H9 (cell line): ENCODE results near the gene TMEM208. TPM values are rescaled to one million over a fixed set of nuclear protein-coding genes. Genes with fewer than 3 reads are reported as not detected.

Experiments used
- DNase-seq: peaks from one replicate; pipeline ENCODE4 v3.0.0-alpha.2; 2017
- H2AFZ ChIP-seq: one replicate; pipeline ENCODE4 v1.6.1; 2013; ENCODE audit warnings: mild to moderate bottlenecking, low read length, control low read depth, moderate library complexity
- H2AK5ac ChIP-seq: 2 replicates; pipeline ENCODE4 v1.6.1; 2013; ENCODE audit warnings: low read length, control low read depth, mixed read lengths; ENCODE audit not compliant: insufficient read length
- H2BK120ac ChIP-seq: one replicate; pipeline ENCODE4 v1.6.1; 2013; ENCODE audit warnings: low read depth, mild to moderate bottlenecking, low read length, control low read depth, inconsistent platforms; ENCODE audit not compliant: poor library complexity, severe bottlenecking
- H2BK12ac ChIP-seq: 2 replicates; pipeline ENCODE4 v1.6.1; 2013; ENCODE audit warnings: low read length, control low read depth, mixed read lengths, low read depth; ENCODE audit not compliant: insufficient read length
- H2BK15ac ChIP-seq: 2 replicates; pipeline ENCODE4 v1.6.1; 2013; ENCODE audit warnings: low read depth, low read length, control low read depth
- H2BK20ac ChIP-seq: one replicate; pipeline ENCODE4 v1.6.1; 2013; ENCODE audit warnings: low read depth, mild to moderate bottlenecking, low read length, control low read depth, inconsistent platforms; ENCODE audit not compliant: poor library complexity, severe bottlenecking
- H2BK5ac ChIP-seq: 2 replicates; pipeline ENCODE4 v1.6.1; 2013; ENCODE audit warnings: low read length, control low read depth, mixed read lengths; ENCODE audit not compliant: insufficient read length
- H3K14ac ChIP-seq: 2 replicates; pipeline ENCODE4 v1.6.1; 2013; ENCODE audit warnings: low read length, control low read depth; ENCODE audit not compliant: insufficient read depth
- H3K18ac ChIP-seq: 2 replicates; pipeline ENCODE4 v1.6.1; 2013; ENCODE audit warnings: low read depth, mild to moderate bottlenecking, mixed read lengths, low read length, control low read depth; ENCODE audit not compliant: insufficient read length
- H3K23ac ChIP-seq: 2 replicates; pipeline ENCODE4 v1.6.1; 2013; ENCODE audit warnings: low read length, control low read depth, mixed read lengths, low read depth; ENCODE audit not compliant: insufficient read length
- H3K23me2 ChIP-seq: 2 replicates; pipeline ENCODE4 v1.6.1; 2013; ENCODE audit warnings: low read depth, mild to moderate bottlenecking, mixed read lengths, low read length, control low read depth; ENCODE audit not compliant: insufficient read length, poor library complexity, severe bottlenecking
- H3K27ac ChIP-seq: 2 replicates; pipeline ENCODE4 v1.5.1; 2013; ENCODE audit warnings: low read length, control low read depth, mixed read lengths, low read depth; ENCODE audit not compliant: insufficient read length
- H3K27me3 ChIP-seq: 2 replicates; pipeline ENCODE4 v1.6.1; 2013; ENCODE audit warnings: low read length, control low read depth, inconsistent platforms; ENCODE audit not compliant: insufficient read depth
- H3K4ac ChIP-seq: 2 replicates; pipeline ENCODE4 v1.6.1; 2013; ENCODE audit warnings: low read depth, mild to moderate bottlenecking, control low read depth, inconsistent platforms, low read length, moderate library complexity
- H3K4me1 ChIP-seq: 2 replicates; pipeline ENCODE4 v1.6.1; 2013; ENCODE audit warnings: low read length, control low read depth, inconsistent platforms; ENCODE audit not compliant: insufficient read depth
- H3K4me2 ChIP-seq: 2 replicates; pipeline ENCODE4 v1.6.1; 2013; ENCODE audit warnings: low read length, control low read depth, mixed read lengths; ENCODE audit not compliant: insufficient read length, insufficient read depth
- H3K56ac ChIP-seq: 2 replicates; pipeline ENCODE4 v1.6.1; 2013; ENCODE audit warnings: low read depth, mild to moderate bottlenecking, mixed read lengths, low read length, control low read depth; ENCODE audit not compliant: insufficient read length
- H3K79me1 ChIP-seq: 2 replicates; pipeline ENCODE4 v1.6.1; 2013; ENCODE audit warnings: low read depth, mild to moderate bottlenecking, moderate library complexity, low read length, control low read depth, inconsistent platforms; ENCODE audit not compliant: insufficient read depth, poor library complexity, severe bottlenecking
- H3K79me2 ChIP-seq: 2 replicates; pipeline ENCODE4 v1.6.1; 2013; ENCODE audit warnings: low read length, control low read depth, inconsistent platforms; ENCODE audit not compliant: insufficient read depth
- H3K9ac ChIP-seq: 2 replicates; pipeline ENCODE4 v1.6.1; 2013; ENCODE audit warnings: low read length, control low read depth, mixed read lengths; ENCODE audit not compliant: insufficient read length; ENCODE audit errors: extremely low read depth
- H3K9me3 ChIP-seq: one replicate; pipeline ENCODE4 v1.6.1; 2013; ENCODE audit warnings: low read depth, low read length, inconsistent platforms; ENCODE audit not compliant: control insufficient read depth
- H3T11ph ChIP-seq: one replicate; pipeline ENCODE4 v1.6.1; 2013; ENCODE audit warnings: mild to moderate bottlenecking, low read length, control low read depth, inconsistent platforms
- H4K20me1 ChIP-seq: one replicate; pipeline ENCODE4 v1.6.1; 2013; ENCODE audit not compliant: control insufficient read depth, insufficient read length, insufficient read depth
- H4K5ac ChIP-seq: 2 replicates; pipeline ENCODE4 v1.6.1; 2013; ENCODE audit warnings: low read depth, mild to moderate bottlenecking, mixed read lengths, low read length, control low read depth; ENCODE audit not compliant: insufficient read length
- H4K8ac ChIP-seq: replicated peaks from 2 replicates; pipeline ENCODE4 v1.6.1; 2013; ENCODE audit warnings: low read length, control low read depth, mixed read lengths, low read depth; ENCODE audit not compliant: insufficient read length
- H4K91ac ChIP-seq: 2 replicates; pipeline ENCODE4 v1.6.1; 2013; ENCODE audit warnings: low read depth, mild to moderate bottlenecking, moderate library complexity, mixed read lengths, low read length, control low read depth; ENCODE audit not compliant: insufficient read length
- H3K27ac Mint-ChIP-seq, 3 experiments: 2 replicates in 2 of 3; 3 replicates in 1 of 3; pipeline ENCODE4 v1.8.0; 2020 to 2021; ENCODE audit warnings: mixed read lengths in 3 of 3, mild to moderate bottlenecking in 1 of 3, moderate library complexity in 1 of 3
- H3K27me3 Mint-ChIP-seq: 2 replicates; pipeline ENCODE4 v1.8.0; 2021; ENCODE audit warnings: low read depth, mild to moderate bottlenecking, moderate library complexity, mixed read lengths
- H3K36me3 Mint-ChIP-seq, 3 experiments: 2 replicates in 2 of 3; 3 replicates in 1 of 3; pipeline ENCODE4 v1.8.0; 2020 to 2021; ENCODE audit warnings: low read depth in 3 of 3, mixed read lengths in 3 of 3; ENCODE audit not compliant: insufficient read depth in 1 of 3
- H3K4me1 Mint-ChIP-seq, 2 experiments: 2 replicates each; pipeline ENCODE4 v1.8.0; 2020; ENCODE audit warnings: mixed read lengths in 2 of 2
- H3K4me3 Mint-ChIP-seq, 2 experiments: 2 replicates in 1 of 2; 3 replicates in 1 of 2; pipeline ENCODE4 v1.8.0; 2020 to 2021; ENCODE audit warnings: mild to moderate bottlenecking in 2 of 2, mixed read lengths in 2 of 2, moderate library complexity in 1 of 2
- H3K9me3 Mint-ChIP-seq, 2 experiments: 2 replicates in 1 of 2; 3 replicates in 1 of 2; pipeline ENCODE4 v1.8.0; 2020; ENCODE audit warnings: mild to moderate bottlenecking in 2 of 2, mixed read lengths in 2 of 2, moderate library complexity in 1 of 2
- CTCF ChIP-seq: fragments of 200-600 bp; sonication (generic); conservative IDR thresholded peaks from 3 replicates; pipeline ENCODE4 v1.8.0; 2021; ENCODE audit warnings: antibody characterized with exemption, mild to moderate bottlenecking
- WGBS: extraction: QIAGEN DNeasy Blood & Tissue Kit; methylation state at CpG from one replicate; pipeline ENCODE4 v1.1.7; 2013; ENCODE audit warnings: missing lambda C conversion rate, low lambda C conversion rate, mixed read lengths; ENCODE audit not compliant: insufficient read length; ENCODE audit errors: extremely low coverage; 5-methylcytosine and 5-hydroxymethylcytosine counted together
- total RNA-seq: library from RNA; stranded (reverse); gene quantifications from 2 replicates; pipeline ENCODE4 v1.2.1, GENCODE V29; 2021

TMEM208 gene
- total RNA-seq, 1 experiment from 2014 or later: 42.6 TPM

GRCh38 chr16:67250045-67250327 is 23.1 kb downstream of the TMEM208 start:
- H3K27ac Mint-ChIP-seq: no peak overlapping the region
- H2BK120ac ChIP-seq: no peak overlapping the region
- no peak for TF ChIP-seq CTCF
- H3K18ac ChIP-seq: no peak overlapping the region
- no peak overlapping the region for H3T11ph ChIP-seq
- no peaks in the 10 kb centered on the region for H3K79me1 ChIP-seq
- H3K27me3 ChIP-seq: no peaks in the 10 kb centered on the region; the same call in 1 of the 2 replicates
- no peak overlapping the region for H3K9ac ChIP-seq
- H3K4me1 ChIP-seq: peaks cover 4% of the 10 kb centered on the region; the same call in 1 of the 2 replicates
- no peak overlapping the region for H4K5ac ChIP-seq
- peaks cover 24% of the 10 kb centered on the region for H3K27me3 Mint-ChIP-seq
- no peak overlapping the region for H2AFZ ChIP-seq
- H2AK5ac ChIP-seq: no peak overlapping the region
- H3K36me3 Mint-ChIP-seq: peaks cover 0 to 7% (median 0%) of the 10 kb centered on the region in 3 experiments; a peak in 2 of 7 replicates
- peak overlapping the region; percentile 65 for H3K4me2 ChIP-seq
- H4K8ac ChIP-seq: no peak overlapping the region
- H3K4me3 Mint-ChIP-seq: peak overlapping the region; percentile 75 to 83
- H2BK5ac ChIP-seq: no peak overlapping the region
- no peak overlapping the region for H2BK20ac ChIP-seq
- no peak overlapping the region for H4K91ac ChIP-seq
- no peaks in the 10 kb centered on the region for H3K79me2 ChIP-seq
- H3K56ac ChIP-seq: no peak overlapping the region
- H3K27ac ChIP-seq: no peak overlapping the region
- no peaks in the 10 kb centered on the region for H4K20me1 ChIP-seq
- no peak for DNase-seq
- no peak overlapping the region for H2BK12ac ChIP-seq
- no peak overlapping the region for H3K23ac ChIP-seq
- WGBS: no CpG with 5 or more reads among the region's 4 CpGs
- peaks cover 31% of the 10 kb centered on the region for H3K23me2 ChIP-seq
- H3K9me3 Mint-ChIP-seq: no peaks in the 10 kb centered on the region
- no peaks in the 10 kb centered on the region for H3K9me3 ChIP-seq
- H3K4me1 Mint-ChIP-seq: peaks cover 29 to 30% of the 10 kb centered on the region in 2 experiments
- H3K14ac ChIP-seq: no peak overlapping the region
- H2BK15ac ChIP-seq: no peak overlapping the region
- no peak overlapping the region for H3K4ac ChIP-seq
